ENCODE measurements around the gene ZFYVE28.

ZFYVE28 gene

DNA sequence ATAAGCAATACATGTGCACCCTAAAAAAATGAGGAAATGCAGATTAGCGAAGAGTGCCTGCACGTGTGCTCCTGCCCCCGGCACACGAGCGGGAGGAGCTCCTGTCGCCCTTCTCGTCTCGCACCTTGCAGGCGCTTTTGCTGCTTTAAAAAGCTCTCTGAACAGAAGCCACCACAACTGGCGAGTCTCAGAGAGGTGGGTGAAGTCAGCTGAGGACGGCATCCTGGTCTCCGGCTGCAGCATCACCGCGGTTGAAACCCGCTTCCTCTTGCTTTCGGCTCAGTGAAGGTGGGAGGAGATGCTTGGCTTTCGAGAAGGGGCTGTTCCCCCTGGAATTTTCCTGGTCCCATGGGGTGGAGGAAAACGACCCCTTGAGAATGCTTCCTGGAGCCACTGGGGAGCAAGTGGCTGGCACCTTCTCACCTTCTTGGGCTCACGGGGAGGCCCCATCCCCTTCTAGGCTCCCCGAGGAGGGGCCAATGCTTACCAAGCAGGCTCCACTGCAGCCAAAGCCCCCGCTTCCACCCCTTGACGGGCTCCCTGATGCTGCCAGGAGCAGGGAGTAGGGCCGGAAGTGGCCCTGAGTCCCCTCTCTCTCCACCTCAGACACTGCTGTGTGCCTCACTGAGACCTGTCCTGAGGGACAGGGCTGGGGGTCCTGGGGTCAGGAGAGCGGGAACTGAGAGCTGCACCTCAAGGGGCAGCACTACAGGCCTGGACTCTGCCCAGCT lies 127.3 kb downstream of the ZFYVE28 start:
- peaks cover 18% of the 10 kb centered on the region for H3K4me1 ChIP-seq (ENCODE audit: control insufficient read depth, low read length)
- H3K79me2 ChIP-seq (ENCODE audit: control insufficient read depth, low read length): no peaks in the 10 kb centered on the region
- H4K20me1 ChIP-seq (ENCODE audit: control insufficient read depth, insufficient read depth, low read depth, low read length): no peaks in the 10 kb centered on the region
- no peaks in the 10 kb centered on the region for H3K36me3 ChIP-seq (ENCODE audit: control insufficient read depth, low read length)
- H3K9me3 ChIP-seq (ENCODE audit: control insufficient read depth, insufficient read depth, low read length): no peaks in the 10 kb centered on the region
- H3K27ac ChIP-seq (ENCODE audit: low read depth, low read length): no peak overlapping the region; the same call in 1 of the 2 replicates
- no peaks in the 10 kb centered on the region for H3K9me2 ChIP-seq (replicated peaks; ENCODE audit: control insufficient read depth, low read length)
- peak overlapping the region; percentile 39 for H3K4me2 ChIP-seq (ENCODE audit: low read length)
- no peaks in the 10 kb centered on the region for H3F3A ChIP-seq (ENCODE audit: control insufficient read depth, insufficient read depth)
- no peak overlapping the region for H3K4me3 ChIP-seq (ENCODE audit: low read length)
- H3K27me3 ChIP-seq (ENCODE audit: control insufficient read depth, low read length): 0 out of 2 replicates have a peak, but pooled peaks cover 2% of the 10 kb centered on the region
- TF ChIP-seq, protein P1, sequence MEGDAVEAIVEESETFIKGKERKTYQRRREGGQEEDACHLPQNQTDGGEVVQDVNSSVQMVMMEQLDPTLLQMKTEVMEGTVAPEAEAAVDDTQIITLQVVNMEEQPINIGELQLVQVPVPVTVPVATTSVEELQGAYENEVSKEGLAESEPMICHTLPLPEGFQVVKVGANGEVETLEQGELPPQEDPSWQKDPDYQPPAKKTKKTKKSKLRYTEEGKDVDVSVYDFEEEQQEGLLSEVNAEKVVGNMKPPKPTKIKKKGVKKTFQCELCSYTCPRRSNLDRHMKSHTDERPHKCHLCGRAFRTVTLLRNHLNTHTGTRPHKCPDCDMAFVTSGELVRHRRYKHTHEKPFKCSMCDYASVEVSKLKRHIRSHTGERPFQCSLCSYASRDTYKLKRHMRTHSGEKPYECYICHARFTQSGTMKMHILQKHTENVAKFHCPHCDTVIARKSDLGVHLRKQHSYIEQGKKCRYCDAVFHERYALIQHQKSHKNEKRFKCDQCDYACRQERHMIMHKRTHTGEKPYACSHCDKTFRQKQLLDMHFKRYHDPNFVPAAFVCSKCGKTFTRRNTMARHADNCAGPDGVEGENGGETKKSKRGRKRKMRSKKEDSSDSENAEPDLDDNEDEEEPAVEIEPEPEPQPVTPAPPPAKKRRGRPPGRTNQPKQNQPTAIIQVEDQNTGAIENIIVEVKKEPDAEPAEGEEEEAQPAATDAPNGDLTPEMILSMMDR (IDR thresholded peaks at IDR 0.05; ENCODE audit: low read depth, low read length, poor library complexity, severe bottlenecking): no peak
- no peak for TF ChIP-seq EZH2phosphoT487 (IDR thresholded peaks at IDR 0.05; ENCODE audit: borderline replicate concordance, low read length)

DNA sequence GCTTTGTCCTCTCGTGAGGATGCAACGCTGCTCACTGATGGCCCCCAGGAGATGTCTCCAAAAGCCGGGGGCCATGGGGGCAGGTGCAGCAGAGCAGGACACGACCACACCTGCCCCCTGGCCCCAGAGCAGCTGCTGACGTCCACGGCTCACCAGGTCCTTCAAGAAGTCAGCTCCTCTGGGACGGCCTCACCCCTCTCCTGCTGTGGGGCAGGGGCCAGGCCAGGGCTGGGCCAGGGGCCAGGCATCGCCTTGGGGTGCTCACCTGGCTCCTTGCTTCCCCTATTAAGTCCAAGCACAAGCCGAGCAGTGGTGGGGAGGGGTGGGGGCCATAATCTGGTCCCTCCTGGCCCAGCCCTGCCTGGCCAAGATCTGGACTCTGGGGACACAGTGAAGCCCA lies 128.0 kb downstream of the ZFYVE28 start:
- H3K27ac ChIP-seq (ENCODE audit: low read depth, low read length): no peak overlapping the region
- no peak for TF ChIP-seq EZH2phosphoT487 (IDR thresholded peaks at IDR 0.05; ENCODE audit: borderline replicate concordance, low read length)
- TF ChIP-seq, protein P1 (IDR thresholded peaks at IDR 0.05; ENCODE audit: low read depth, low read length, poor library complexity, severe bottlenecking): no peak

DNA sequence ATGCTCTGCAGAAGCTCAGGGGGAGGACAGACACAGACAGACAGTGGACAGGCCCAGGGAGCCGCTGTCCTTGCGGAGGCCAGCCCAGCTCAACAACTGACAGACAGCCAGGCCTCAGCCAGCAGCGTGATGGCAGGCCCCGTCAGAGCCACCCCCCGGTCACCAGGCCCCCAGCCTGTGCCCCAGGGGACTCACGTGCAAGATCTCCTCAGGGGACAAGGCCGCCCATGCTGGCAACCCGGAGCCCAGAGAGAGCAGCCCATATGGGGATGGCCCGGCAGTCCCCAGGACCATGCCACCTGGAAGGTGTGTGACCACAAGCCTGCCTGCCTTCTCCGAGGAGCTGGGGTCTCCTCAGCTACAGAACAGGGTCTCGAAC lies 128.5 kb downstream of the ZFYVE28 start:
- Histone ChIP-seq H3K9me2 (replicated peaks; ENCODE audit: control insufficient read depth, low read length) (no peaks in the 10 kb centered on the region), H3K79me2 (ENCODE audit: control insufficient read depth, low read length) (no peaks in the 10 kb centered on the region), H4K20me1 (ENCODE audit: control insufficient read depth, insufficient read depth, low read depth, low read length) (no peaks in the 10 kb centered on the region), H3F3A (ENCODE audit: control insufficient read depth, insufficient read depth) (no peaks in the 10 kb centered on the region), H3K27me3 (ENCODE audit: control insufficient read depth, low read length) (0 out of 2 replicates have a peak, but pooled peaks cover 2% of the 10 kb centered on the region), H3K9me3 (ENCODE audit: control insufficient read depth, insufficient read depth, low read length) (no peaks in the 10 kb centered on the region), H3K4me3 (ENCODE audit: low read length) (no peak overlapping the region), H3K4me2 (ENCODE audit: low read length) (no peak overlapping the region), H3K4me1 (ENCODE audit: control insufficient read depth, low read length) (peaks cover 16% of the 10 kb centered on the region), H3K27ac (ENCODE audit: low read depth, low read length) (no peak overlapping the region), H3K36me3 (ENCODE audit: control insufficient read depth, low read length) (no peaks in the 10 kb centered on the region)
- no peak for TF ChIP-seq EZH2phosphoT487 (IDR thresholded peaks at IDR 0.05; ENCODE audit: borderline replicate concordance, low read length)
- TF ChIP-seq, protein P1 (IDR thresholded peaks at IDR 0.05; ENCODE audit: low read depth, low read length, poor library complexity, severe bottlenecking): no peak

More for the DNA sequence above, 128.0 kb downstream of the ZFYVE28 start:
- Histone ChIP-seq H3K9me2 (replicated peaks; ENCODE audit: control insufficient read depth, low read length) (no peaks in the 10 kb centered on the region), H3F3A (ENCODE audit: control insufficient read depth, insufficient read depth) (no peaks in the 10 kb centered on the region), H3K27me3 (ENCODE audit: control insufficient read depth, low read length) (0 out of 2 replicates have a peak, but pooled peaks cover 2% of the 10 kb centered on the region), H3K4me1 (ENCODE audit: control insufficient read depth, low read length) (peaks cover 16% of the 10 kb centered on the region), H3K79me2 (ENCODE audit: control insufficient read depth, low read length) (no peaks in the 10 kb centered on the region), H4K20me1 (ENCODE audit: control insufficient read depth, insufficient read depth, low read depth, low read length) (no peaks in the 10 kb centered on the region), H3K36me3 (ENCODE audit: control insufficient read depth, low read length) (no peaks in the 10 kb centered on the region), H3K4me3 (ENCODE audit: low read length) (no peak overlapping the region), H3K9me3 (ENCODE audit: control insufficient read depth, insufficient read depth, low read length) (no peaks in the 10 kb centered on the region), H3K4me2 (ENCODE audit: low read length) (peak overlapping the region; percentile 39)
